ENCODE measurements around the gene SLITRK1. TPM values are rescaled to one million over a fixed set of nuclear protein-coding genes. Genes with fewer than 3 reads are reported as not detected.
A peak's percentile ranks its signal among the peaks of the same experiment; 100 is the strongest.

Gene SLITRK1, protein sequence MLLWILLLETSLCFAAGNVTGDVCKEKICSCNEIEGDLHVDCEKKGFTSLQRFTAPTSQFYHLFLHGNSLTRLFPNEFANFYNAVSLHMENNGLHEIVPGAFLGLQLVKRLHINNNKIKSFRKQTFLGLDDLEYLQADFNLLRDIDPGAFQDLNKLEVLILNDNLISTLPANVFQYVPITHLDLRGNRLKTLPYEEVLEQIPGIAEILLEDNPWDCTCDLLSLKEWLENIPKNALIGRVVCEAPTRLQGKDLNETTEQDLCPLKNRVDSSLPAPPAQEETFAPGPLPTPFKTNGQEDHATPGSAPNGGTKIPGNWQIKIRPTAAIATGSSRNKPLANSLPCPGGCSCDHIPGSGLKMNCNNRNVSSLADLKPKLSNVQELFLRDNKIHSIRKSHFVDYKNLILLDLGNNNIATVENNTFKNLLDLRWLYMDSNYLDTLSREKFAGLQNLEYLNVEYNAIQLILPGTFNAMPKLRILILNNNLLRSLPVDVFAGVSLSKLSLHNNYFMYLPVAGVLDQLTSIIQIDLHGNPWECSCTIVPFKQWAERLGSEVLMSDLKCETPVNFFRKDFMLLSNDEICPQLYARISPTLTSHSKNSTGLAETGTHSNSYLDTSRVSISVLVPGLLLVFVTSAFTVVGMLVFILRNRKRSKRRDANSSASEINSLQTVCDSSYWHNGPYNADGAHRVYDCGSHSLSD
- not detected for total RNA-seq

DNA sequence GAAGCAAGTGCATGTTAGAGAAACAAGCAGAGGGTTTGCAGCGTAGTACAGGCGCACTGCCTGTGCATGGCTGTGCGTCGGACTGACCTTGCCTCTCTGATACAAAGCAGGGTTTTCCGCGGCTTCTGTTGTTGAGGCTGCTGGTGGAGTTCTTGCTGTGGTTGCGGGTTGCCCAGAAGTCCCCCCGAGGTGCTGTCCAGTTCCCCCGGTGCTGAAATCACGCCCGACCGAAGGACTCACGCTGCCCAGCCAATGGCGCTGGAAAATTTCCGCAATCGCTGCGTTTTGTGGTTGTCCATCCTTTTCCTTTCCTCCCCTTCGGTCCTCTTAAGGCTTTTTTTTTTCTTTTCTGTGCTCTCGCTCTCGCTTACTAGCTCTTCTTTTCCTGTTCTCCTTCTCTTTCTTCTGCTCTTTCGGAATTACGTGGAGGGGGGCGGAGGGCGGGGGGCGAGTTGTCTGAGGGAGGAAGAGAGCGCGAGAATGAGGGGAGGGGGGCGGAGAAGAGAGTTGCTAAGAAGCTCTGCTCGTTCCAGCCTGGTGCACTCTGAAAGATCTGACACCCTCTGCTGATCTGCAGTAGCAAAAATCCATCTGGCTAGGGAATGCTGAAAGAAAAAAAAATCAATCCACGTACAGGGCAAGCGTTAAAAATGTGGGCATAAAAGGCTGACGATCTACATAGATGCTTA is at the start of gene SLITRK1:
Gene SLITRK1 (minus strand): TSS at position 558 of the 689 bp plus-strand sequence. CDS start 967 bp downstream, outside the sequence.
- DNase-seq (ENCODE audit: low spot score) (no peak), ATAC-seq (peak; percentile 31)

DNA sequence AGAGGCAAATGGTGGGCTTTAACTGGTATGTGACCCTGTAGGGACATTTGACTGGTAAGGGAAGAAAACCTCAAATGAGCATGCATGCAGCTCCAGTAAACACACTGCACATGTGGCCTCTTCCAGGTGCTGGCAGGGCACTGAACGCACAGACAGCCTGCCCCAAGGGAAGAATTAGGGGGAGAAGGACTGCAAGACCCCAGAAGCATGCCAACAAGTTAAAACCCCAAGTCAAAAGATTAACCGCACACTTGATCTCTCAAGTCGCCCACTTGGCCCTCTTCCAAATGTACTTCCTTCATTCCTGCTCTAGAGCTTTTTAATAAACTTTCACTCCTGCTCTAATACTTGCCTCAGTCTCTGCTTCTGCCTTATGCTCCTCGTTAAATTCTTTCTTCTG is 46.9 kb upstream of the SLITRK1 start:
- ATAC-seq: no peak
- DNase-seq (ENCODE audit: low spot score): no peak

DNA sequence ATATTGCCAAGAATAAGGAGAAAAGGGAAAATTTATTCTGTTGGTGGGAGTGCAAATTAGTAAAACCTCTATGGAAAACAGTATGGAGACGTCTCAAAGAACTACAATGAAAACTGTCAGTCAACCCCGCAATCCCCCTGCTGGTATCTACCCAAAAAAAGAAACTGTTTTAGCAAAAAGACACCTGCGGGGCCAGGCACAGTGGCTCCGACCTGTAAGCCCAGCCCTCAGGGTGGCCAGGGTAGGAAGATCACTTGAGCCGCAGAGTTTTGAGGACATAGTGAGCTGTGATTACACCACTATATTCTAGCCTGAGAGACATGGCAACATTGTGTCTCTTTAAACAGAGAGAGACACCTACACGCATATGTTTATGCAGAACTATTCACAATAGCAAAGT is 37.5 kb upstream of the SLITRK1 start:
- no peak for DNase-seq (ENCODE audit: low spot score)
- ATAC-seq: no peak

DNA sequence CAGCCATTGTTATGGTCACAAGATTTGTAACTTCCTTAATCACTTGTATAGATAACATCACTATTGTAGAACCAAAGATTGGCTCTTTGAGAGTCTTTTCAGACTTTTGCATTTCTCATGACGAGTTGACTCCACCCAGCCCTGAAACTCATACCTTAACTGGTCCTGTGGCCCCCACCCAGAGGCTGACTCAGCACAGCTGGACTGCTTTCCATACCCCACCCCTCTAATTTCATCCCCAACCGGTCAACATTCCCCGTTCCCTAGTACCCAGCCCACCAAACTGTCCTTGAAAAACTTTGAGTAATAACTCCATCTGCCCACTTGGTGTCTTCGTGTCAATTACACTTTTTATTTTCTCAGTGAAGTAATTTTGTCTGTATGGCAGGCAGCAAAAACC is 32.1 kb upstream of the SLITRK1 start:
- DNase-seq (ENCODE audit: low spot score) (no peak), ATAC-seq (no peak)

DNA sequence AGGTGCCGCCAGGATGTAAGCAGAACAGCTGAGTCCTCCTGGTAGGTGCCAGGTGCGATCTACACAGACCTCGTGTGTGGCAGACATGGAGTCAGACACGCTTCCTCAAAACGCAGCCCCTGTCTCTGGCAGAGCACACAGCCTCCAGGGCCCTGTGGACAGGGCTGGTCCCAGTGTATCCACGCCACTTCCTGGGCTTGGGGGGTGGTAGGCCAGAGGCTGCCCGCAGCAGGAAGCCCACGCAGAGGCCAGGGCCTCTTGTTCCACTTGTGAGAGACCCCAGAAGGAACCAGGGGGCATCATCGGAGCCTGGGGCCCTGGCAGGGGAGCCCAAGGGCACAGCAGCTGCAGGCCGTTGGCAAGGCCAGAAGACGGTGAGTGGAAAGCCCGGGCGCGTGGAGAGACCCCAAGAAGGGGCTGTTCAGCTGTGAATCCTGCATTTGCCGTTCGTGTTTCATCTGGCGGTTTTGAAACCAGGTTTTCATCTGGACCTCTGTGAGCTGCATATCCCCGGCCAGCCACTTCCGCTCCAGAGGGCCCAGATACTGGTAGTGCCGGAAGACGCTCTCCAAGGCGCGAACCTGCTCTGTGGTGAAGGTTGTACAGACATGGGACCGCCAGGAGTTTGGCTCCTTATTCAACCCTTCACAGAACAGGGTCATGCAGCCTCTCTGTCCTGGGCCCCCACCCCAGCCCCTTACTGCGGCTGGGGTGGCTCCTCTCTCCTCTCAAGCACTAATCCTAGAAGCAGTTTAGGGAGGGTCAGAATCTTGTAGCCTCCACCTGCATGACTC is 25.1 kb upstream of the SLITRK1 start:
- DNase-seq (ENCODE audit: low spot score) (no peak), ATAC-seq (no peak)

DNA sequence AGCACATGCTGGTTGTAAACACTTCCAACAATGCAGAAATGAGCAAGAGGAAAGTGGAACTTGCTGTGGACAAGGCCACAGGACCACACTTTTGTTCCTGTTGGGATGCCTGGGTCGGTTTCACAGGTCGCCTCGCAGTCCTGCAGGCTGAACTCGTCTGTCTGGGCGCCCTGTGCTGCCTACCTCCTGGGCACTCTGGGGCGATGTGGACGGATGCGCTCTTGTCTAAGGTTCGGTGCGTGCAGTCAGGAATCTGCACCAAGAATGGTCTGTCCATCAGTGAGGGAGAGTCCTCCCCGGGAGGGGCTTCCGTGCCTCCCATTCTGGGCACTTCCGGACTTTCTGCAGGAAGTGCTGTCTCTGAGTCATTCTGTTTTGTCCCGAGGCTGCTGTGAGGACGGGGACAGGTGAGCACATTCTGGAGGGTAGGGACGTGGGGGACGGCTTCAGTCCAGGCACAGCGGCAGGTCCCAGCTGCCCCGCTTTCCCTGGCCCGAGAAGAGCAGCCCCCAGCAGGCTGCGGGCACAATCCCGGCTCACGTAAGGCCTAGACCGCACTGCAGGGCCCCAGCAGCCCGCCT is 24.1 kb upstream of the SLITRK1 start:
- no peak for ATAC-seq
- no peak for DNase-seq (ENCODE audit: low spot score)

DNA sequence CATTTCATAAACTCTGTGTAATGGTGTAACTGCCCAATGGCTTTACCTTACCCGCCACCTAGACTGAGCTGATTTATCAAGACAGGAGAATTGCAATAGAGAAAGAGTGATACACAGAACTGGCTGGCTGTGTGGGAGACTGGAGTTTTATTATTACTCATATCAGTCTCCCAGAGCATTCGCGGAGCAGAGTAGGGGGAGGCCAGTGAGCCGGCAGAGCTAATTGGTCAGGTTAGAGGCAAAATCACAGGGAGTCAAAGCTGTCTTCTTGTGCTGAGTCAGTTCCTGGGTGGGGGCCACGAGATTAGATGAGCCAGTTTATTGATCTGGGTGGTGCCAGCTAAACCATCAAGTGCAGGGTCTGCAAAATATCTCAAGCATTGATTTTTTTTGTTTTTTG is 23.4 kb upstream of the SLITRK1 start:
- ATAC-seq: no peak
- DNase-seq (ENCODE audit: low spot score): no peak

DNA sequence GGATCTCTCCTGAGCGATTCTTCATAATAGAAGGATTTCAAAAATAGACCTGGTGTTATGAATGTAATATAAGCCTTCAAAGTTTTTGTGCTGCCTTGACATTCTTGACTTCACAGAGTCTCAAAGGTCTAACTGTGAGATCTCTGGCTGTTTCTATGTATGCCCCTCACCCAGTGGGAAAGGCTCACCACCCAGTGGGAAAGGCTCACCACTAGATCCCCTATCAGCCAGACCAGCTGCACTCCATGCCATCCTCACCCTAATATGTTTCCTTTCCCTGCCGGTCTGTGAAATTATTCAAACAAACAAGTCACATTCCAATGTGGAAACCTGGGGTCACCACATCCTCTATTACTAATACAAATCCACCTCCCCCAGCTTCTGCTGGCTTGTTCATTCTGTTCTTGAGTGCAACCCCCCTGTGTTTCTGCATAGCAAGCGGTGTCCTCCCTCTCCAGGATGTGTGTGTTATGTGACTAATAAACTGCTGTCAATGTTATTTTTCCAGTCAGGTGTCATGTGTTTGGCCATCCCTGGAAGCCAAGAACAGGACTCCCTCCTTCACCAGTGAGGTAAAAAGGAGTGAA is 13.8 kb upstream of the SLITRK1 start:
- DNase-seq (ENCODE audit: low spot score) (no peak), ATAC-seq (no peak)

DNA sequence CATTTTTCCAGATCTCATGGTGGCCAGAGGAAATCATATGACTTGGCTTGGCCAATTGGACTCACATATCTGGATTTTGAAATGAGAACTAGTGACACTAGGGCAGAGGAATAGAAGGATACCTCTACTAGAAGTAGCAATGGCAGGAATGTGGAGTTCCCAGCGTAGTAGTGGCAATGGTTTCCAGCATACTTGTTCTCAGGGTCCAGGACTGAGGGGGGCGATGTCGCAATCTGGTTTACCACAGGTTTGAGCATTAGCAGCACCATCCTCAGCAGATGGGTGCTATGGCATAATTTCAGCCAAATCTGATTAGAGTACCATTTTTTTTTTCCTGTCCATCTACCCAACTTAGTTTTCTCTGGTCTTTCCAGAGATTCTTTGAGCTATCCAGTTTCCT is 8.1 kb upstream of the SLITRK1 start:
- ATAC-seq (no peak), DNase-seq (ENCODE audit: low spot score) (no peak)

DNA sequence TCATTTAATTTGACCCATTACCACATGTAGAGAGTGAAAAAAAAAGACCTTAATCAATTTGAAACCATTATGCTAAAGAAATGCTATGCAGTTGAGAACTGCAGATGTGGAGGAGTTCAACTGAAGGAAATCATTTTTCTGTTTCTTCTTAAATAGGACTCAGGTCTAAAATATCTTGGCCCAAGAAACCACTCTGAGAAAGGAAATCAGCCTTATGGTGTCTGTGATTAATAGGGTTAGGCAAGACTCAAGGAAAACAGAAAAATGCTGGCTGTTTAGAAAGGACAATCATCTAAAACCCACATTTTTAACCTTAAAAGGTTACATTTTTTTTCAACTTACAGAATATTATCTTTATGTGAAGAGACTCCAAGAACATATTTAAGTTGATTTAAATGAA is 1.9 kb upstream of the SLITRK1 start:
- ATAC-seq: no peak
- no peak for DNase-seq (ENCODE audit: low spot score)

DNA sequence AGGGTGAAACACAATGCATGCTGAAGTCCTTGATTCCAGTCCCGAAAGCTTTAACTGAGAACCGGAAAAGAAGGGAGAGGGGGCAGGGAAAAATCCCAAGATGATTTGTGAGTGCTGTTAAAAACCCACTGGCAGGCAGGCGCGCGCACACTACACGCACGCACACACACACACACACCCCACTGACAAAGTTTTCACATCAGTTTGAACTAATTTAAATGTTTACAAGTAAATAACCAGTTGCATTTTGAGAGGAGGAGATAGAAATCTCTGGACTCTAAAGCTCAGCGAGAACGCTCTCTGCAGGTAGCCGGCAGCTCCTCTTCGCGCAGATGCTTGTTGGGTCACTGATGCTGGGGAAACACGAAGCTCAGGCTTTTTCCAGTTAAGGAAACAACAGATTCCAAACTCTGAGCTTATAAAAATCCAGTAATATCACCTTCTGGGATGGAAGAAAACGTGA is 818 bp upstream of the SLITRK1 start:
- DNase-seq (ENCODE audit: low spot score): no peak
- no peak for ATAC-seq

DNA sequence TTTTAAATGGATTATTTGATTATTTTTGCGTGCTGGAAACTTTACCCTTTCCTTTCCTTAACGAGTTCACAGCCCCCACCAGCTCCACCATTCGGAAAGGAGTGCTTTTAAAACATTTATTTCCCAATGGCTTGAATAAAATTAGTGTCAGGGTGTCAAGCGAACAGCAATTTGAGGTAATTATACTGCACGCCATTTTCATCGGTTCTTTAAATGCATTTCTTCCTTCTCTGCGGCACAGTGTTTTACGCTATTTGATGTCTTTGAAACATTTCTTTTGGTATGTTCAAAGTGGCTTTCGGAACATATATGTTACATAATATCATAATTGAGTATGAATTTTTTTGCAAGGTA is 309 bp upstream of the SLITRK1 start:
- DNase-seq (ENCODE audit: low spot score): no peak
- no peak for ATAC-seq

DNA sequence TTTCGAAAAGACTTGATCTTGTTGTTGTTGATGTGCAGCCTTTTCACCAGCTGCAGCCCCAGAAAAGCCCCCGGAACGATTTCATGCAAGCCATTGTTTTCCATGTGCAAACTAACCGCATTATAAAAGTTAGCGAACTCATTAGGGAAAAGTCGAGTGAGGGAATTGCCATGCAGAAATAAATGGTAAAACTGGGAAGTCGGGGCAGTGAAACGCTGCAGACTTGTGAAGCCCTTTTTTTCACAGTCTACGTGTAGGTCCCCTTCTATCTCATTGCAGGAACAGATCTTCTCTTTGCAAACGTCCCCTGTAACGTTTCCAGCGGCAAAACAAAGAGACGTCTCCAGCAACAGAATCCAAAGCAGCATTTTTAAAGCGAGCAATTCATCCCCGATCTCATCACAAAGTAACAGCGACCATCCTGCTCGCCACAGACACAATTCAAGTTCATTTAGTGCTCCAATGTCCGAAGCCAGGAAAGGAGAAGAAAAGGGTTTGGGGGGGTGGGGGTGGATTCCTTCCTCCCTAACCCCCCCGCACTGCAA is 1.1 kb downstream of the SLITRK1 start:
- ATAC-seq: no peak
- no peak for DNase-seq (ENCODE audit: low spot score)

DNA sequence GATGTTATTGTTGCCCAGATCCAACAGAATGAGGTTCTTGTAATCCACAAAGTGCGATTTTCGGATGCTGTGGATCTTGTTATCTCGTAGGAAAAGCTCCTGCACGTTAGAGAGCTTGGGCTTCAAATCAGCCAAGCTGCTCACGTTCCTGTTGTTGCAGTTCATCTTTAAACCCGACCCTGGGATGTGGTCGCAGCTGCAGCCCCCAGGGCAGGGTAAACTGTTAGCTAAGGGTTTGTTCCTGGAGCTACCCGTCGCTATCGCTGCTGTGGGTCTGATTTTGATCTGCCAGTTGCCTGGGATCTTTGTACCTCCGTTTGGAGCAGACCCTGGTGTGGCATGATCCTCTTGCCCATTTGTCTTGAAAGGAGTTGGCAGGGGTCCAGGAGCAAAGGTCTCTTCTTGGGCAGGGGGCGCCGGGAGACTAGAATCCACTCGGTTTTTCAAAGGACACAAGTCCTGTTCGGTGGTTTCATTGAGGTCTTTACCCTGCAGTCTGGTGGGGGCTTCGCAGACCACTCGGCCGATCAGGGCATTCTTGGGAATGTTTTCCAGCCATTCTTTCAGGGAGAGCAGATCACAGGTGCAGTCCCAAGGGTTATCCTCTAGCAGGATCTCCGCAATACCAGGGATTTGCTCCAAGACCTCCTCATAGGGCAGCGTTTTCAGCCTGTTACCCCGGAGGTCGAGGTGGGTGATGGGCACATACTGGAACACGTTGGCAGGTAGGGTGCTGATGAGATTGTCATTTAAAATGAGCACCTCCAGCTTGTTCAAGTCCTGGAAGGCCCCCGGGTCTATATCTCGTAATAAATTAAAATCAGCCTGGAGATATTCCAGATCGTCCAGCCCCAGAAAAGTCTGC is 1.8 kb downstream of the SLITRK1 start:
- ATAC-seq (no peak), DNase-seq (ENCODE audit: low spot score) (no peak)

DNA sequence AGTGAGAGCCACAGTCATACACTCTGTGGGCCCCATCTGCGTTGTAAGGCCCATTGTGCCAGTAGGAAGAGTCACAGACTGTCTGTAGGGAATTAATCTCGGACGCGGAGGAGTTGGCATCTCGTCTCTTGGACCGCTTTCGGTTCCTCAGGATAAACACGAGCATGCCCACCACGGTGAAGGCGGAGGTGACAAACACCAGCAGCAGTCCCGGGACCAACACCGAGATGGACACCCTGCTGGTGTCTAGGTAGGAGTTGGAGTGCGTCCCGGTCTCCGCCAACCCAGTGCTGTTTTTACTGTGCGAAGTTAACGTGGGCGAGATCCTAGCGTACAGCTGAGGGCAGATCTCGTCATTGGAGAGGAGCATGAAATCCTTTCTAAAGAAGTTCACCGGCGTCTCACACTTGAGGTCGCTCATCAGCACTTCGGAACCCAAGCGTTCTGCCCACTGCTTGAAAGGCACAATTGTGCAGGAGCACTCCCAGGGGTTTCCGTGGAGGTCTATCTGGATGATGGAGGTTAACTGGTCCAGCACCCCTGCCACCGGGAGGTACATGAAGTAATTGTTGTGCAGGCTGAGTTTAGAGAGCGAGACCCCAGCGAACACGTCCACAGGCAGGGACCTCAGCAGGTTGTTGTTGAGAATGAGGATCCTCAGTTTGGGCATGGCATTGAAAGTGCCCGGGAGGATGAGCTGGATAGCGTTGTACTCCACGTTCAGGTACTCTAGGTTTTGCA is 2.7 kb downstream of the SLITRK1 start:
- DNase-seq (ENCODE audit: low spot score) (no peak), ATAC-seq (no peak)

DNA sequence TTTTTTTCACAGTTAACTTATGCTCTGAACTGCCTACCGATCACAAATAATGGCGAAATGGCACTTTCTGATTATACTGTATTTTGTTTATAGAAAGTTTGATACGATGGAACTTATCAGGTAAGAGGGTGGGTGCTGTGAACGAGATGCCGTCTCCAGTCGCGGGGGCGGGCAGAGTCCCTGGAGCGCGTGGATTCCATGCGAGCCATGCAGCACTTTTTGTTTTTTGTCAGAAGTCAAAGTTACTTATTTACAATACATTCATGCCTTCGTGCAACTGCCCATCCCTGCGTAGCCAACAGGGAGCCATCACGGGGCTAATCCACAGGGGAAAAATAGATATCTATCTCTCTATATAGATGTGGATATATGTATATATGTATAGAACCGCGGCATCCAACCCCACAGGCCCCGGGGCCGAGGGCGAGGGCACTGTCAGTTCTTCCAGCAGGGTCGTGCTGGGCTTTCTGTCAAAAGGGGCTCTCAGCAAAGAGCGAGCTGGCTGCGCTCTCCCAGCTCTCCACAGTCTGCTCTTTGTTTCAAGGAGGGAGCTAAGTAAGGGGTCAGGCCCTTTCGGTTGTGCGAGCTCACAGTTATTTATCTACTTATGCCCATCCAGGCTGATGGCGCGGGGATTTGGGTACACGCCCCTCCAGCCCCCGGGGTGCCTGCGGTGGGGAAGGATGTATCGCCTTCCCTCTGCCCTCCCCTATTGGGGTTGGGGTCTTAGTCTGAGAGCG is 3.4 kb downstream of the SLITRK1 start:
- ATAC-seq: no peak
- no peak for DNase-seq (ENCODE audit: low spot score)

DNA sequence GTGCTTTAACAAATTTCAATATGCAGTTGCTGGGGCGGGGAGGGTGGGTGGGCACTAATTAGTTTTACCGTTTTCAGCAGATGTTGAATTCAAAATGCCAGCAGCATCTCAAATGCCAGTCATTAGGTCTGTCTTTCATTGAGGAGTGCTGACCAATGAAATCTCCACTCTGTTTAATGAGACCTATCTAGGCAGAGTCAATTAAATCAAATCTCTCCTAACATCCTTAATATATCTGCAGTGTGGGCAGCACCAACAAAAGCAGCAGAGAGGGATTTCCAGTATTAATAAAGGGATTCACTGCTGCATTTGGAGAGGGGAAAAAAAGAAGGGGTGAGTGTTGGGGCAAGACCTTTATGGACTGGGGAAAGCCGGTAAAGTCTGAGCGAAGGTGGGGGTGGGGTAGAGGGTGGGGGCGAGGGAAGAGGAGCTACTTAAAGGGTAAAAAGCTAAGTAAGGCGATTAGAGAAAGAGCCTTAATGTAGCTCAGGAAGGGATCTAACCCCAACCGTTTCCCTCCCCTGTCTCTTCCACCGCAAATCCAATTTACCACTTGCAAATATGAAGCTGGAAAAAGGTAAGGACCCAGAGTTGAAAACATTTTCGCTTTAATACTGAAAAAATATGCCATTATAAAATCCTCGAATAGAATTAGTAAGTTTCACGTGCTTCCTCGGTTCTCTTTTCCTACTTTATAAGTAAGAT is 4.5 kb downstream of the SLITRK1 start:
- no peak for DNase-seq (ENCODE audit: low spot score)
- ATAC-seq: no peak

All from left lobe of liver (tissue), 2 donors.